HUDEP-2 (cell line): ENCODE measurements around the gene MYOC.

Experiments used
- DNase-seq, 76 experiments: peaks; one replicate each; lab custom pipeline; 2025; ENCODE audit not compliant: unreplicated experiment in 76 of 76; lab: John Stamatoyannopoulos, UW

Gene MYOC

GRCh38 chr1:171654201-171654941, 1.9 kb upstream of the MYOC start:
- DNase-seq = no peak

GRCh38 chr1:171653796-171654195, 1.3 kb upstream of the MYOC start:
- no peak for DNase-seq

- no peak for DNase-seq
Observed at GRCh38 chr1:171646249-171646560, 6.3 kb downstream of the MYOC start.

- no peak for DNase-seq
Observed at GRCh38 chr1:171645553-171646248, 6.8 kb downstream of the MYOC start.

GRCh38 chr1:171644805-171645483, 7.5 kb downstream of the MYOC start:
- DNase-seq = peak in 71 of 76 experiments; percentile 7 to 88 (median 58)

GRCh38 chr1:171643156-171643555, 9.3 kb downstream of the MYOC start:
- no peak for DNase-seq

GRCh38 chr1:171642197-171642596, 10.3 kb downstream of the MYOC start:
- no peak for DNase-seq

GRCh38 chr1:171641076-171641864, 11.2 kb downstream of the MYOC start:
- no peak for DNase-seq

GRCh38 chr1:171640225-171640624, 12.3 kb downstream of the MYOC start:
- no peak for DNase-seq

- no peak for DNase-seq
Observed at GRCh38 chr1:171637928-171638576, 14.4 kb downstream of the MYOC start.

- DNase-seq = no peak
Observed at GRCh38 chr1:171636141-171636540, 16.3 kb downstream of the MYOC start.

GRCh38 chr1:171635661-171636060, 16.8 kb downstream of the MYOC start:
- DNase-seq = no peak

GRCh38 chr1:171628225-171628624, 24.3 kb downstream of the MYOC start:
- DNase-seq = no peak

GRCh38 chr1:171627020-171627419, 25.5 kb downstream of the MYOC start:
- no peak for DNase-seq

- DNase-seq = no peak
Observed at GRCh38 chr1:171625225-171625624, 27.3 kb downstream of the MYOC start.

GRCh38 chr1:171623651-171624331, 28.7 kb downstream of the MYOC start:
- no peak for DNase-seq

- DNase-seq = no peak
Observed at GRCh38 chr1:171622152-171622462, 30.4 kb downstream of the MYOC start, which contains the start of gene MYOCOS. MYOCOS (plus strand) TSS chr1:171622243; CDS start chr1:171623884, 1,641 bp downstream.

GRCh38 chr1:171616586-171616985, 35.9 kb downstream of the MYOC start:
- DNase-seq = no peak

GRCh38 chr1:171615122-171615906, 37.2 kb downstream of the MYOC start:
- peak in 1 of 76 experiments; percentile 10 for DNase-seq
